DMS 273 (cell line): ENCODE data around the gene ARHGAP25.

Source experiments
- DNase-seq: peaks from one replicate; lab custom pipeline; 2025; ENCODE audit not compliant: unreplicated experiment; lab: John Stamatoyannopoulos, UW

ARHGAP25 gene

GRCh38 chr2:68734688-68735525 lies at the start of gene ARHGAP25:
Gene ARHGAP25 (plus strand): TSS chr2:68734811. CDS start chr2:68735200, 389 bp downstream.
- DNase-seq = no peak

GRCh38 chr2:68686178-68686577 lies 48.4 kb upstream of the ARHGAP25 start:
- DNase-seq = no peak

- no peak for DNase-seq
Measured at GRCh38 chr2:68687018-68687417, 47.6 kb upstream of the ARHGAP25 start.

- no peak for DNase-seq
Measured at GRCh38 chr2:68689553-68690537, 44.8 kb upstream of the ARHGAP25 start.

- DNase-seq = no peak
Measured at GRCh38 chr2:68690851-68691250, 43.8 kb upstream of the ARHGAP25 start.

- DNase-seq = peak; percentile 26
Measured at GRCh38 chr2:68692511-68692910, 42.1 kb upstream of the ARHGAP25 start.

GRCh38 chr2:68693951-68694350 lies 40.7 kb upstream of the ARHGAP25 start:
- DNase-seq = peak; percentile 68

GRCh38 chr2:68695971-68696370 lies 38.6 kb upstream of the ARHGAP25 start:
- no peak for DNase-seq

- DNase-seq = no peak
Measured at GRCh38 chr2:68696554-68696953, 38.1 kb upstream of the ARHGAP25 start.

GRCh38 chr2:68698567-68699377 lies 35.8 kb upstream of the ARHGAP25 start:
- DNase-seq = peak; percentile 55

GRCh38 chr2:68700560-68700959 lies 34.1 kb upstream of the ARHGAP25 start:
- no peak for DNase-seq

- DNase-seq = no peak
Measured at GRCh38 chr2:68706637-68707036, 28.0 kb upstream of the ARHGAP25 start.

- DNase-seq = no peak
Measured at GRCh38 chr2:68708629-68709028, 26.0 kb upstream of the ARHGAP25 start.

GRCh38 chr2:68709421-68709911 lies 25.1 kb upstream of the ARHGAP25 start:
- DNase-seq = peak; percentile 79

GRCh38 chr2:68710336-68710735 lies 24.3 kb upstream of the ARHGAP25 start:
- no peak for DNase-seq

GRCh38 chr2:68710756-68711155 lies 23.9 kb upstream of the ARHGAP25 start:
- no peak for DNase-seq

- DNase-seq = no peak
Measured at GRCh38 chr2:68714866-68715265, 19.7 kb upstream of the ARHGAP25 start.

GRCh38 chr2:68715353-68716041 lies 19.1 kb upstream of the ARHGAP25 start:
- peak; percentile 86 for DNase-seq

- no peak for DNase-seq
Measured at GRCh38 chr2:68716604-68717304, 17.9 kb upstream of the ARHGAP25 start.

- no peak for DNase-seq
Measured at GRCh38 chr2:68717305-68717661, 17.3 kb upstream of the ARHGAP25 start.
